HepG2 (cell line): ENCODE data around the gene C18orf54. TPM values are rescaled to one million over a fixed set of nuclear protein-coding genes. Genes with fewer than 3 reads are reported as not detected.

ENCODE experiments used
- ATF2 ChIP-seq: sonication (generic); formaldehyde crosslinking; IDR thresholded peaks from 2 replicates; pipeline ENCODE4 v1.4.0; 2020; ENCODE audit warnings: missing genetic modification reagents
- BHLHE40 ChIP-seq: IDR thresholded peaks from 2 replicates; pipeline ENCODE4 v1.6.1; 2011; ENCODE audit warnings: low read length, improper control_type of control experiment
- CHCHD3 ChIP-seq: sonication (generic); formaldehyde crosslinking; IDR thresholded peaks from 2 replicates; pipeline ENCODE4 v1.8.0; 2022; ENCODE audit warnings: mild to moderate bottlenecking, missing genetic modification reagents, moderate library complexity
- FOXO4 ChIP-seq: sonication (generic); formaldehyde crosslinking; conservative IDR thresholded peaks from 2 replicates; pipeline ENCODE4 v1.8.1; 2023; ENCODE audit warnings: missing genetic modification reagents
- GPBP1L1 ChIP-seq: sonication (generic); formaldehyde crosslinking; IDR thresholded peaks from 2 replicates; pipeline ENCODE4 v1.5.0; 2020; ENCODE audit warnings: mild to moderate bottlenecking, missing genetic modification reagents
- HMGA1 ChIP-seq: sonication (generic); formaldehyde crosslinking; conservative IDR thresholded peaks from 2 replicates; pipeline ENCODE4 v1.4.0; 2020; ENCODE audit warnings: missing genetic modification reagents
- HNF1B ChIP-seq: sonication (generic); formaldehyde crosslinking; IDR thresholded peaks from 2 replicates; pipeline ENCODE4 v1.5.1; 2020; ENCODE audit warnings: mild to moderate bottlenecking, moderate library complexity, missing genetic modification reagents
- MLXIP ChIP-seq: sonication (generic); formaldehyde crosslinking; IDR thresholded peaks from 2 replicates; pipeline ENCODE4 v1.9.0; 2021; ENCODE audit warnings: missing genetic modification reagents, borderline replicate concordance
- NFKBIZ ChIP-seq: IDR thresholded peaks from 2 replicates; pipeline ENCODE4 v1.6.1; 2018; ENCODE audit warnings: missing genetic modification reagents, missing compliant biosample characterization
- ZFP41 ChIP-seq: sonication (generic); formaldehyde crosslinking; IDR thresholded peaks from 2 replicates; pipeline ENCODE4 v1.4.0; 2020; ENCODE audit warnings: mild to moderate bottlenecking, missing genetic modification reagents, borderline replicate concordance
- ZNF296 ChIP-seq: sonication (generic); formaldehyde crosslinking; conservative IDR thresholded peaks from 2 replicates; pipeline ENCODE4 v1.5.0; 2020; ENCODE audit warnings: mild to moderate bottlenecking, missing genetic modification reagents
- ZNF414 ChIP-seq: sonication (generic); formaldehyde crosslinking; IDR thresholded peaks from 2 replicates; pipeline ENCODE4 v1.5.0; 2020; ENCODE audit warnings: missing genetic modification reagents
- ZNF510 ChIP-seq: sonication (generic); formaldehyde crosslinking; IDR thresholded peaks from 2 replicates; pipeline ENCODE4 v1.4.0; 2020; ENCODE audit warnings: low read depth, mild to moderate bottlenecking, missing genetic modification reagents
- ZNF512 ChIP-seq: sonication (generic); formaldehyde crosslinking; IDR thresholded peaks from 2 replicates; pipeline ENCODE4 v1.4.0; 2020; ENCODE audit warnings: mild to moderate bottlenecking, missing genetic modification reagents
- ZNF740 ChIP-seq: sonication (generic); formaldehyde crosslinking; IDR thresholded peaks from 2 replicates; pipeline ENCODE4 v1.4.0; 2020; ENCODE audit warnings: missing genetic modification reagents
- ZNF772 ChIP-seq: sonication (generic); formaldehyde crosslinking; IDR thresholded peaks from 2 replicates; pipeline ENCODE4 v1.5.0; 2020; ENCODE audit warnings: mild to moderate bottlenecking, missing genetic modification reagents
- polyA plus RNA-seq, 8 experiments: library from polyadenylated mRNA; depleted of rRNA in 3 of 8; stranded (reverse) in 7 of 8; unstranded in 1 of 8; fragments of >200 nt; fragmentation: Illumina TruSeq in 4 of 8; extraction: Trizol in 4 of 8; gene quantifications; 2 replicates each; pipeline versions ENCODE4 v1.2.1 to v1.2.3, GENCODE V29; 2011 to 2016; ENCODE audit warnings: low read depth in 4 of 8, missing spikeins in 1 of 8, mixed read lengths in 1 of 8; ENCODE audit not compliant: insufficient read depth in 1 of 8
- total RNA-seq, 5 experiments: library from RNA; depleted of rRNA; stranded (reverse); fragments of >200 nt; fragmentation: Illumina TruSeq; extraction: Trizol; gene quantifications; 2 replicates each; pipeline ENCODE4 v1.2.3, GENCODE V29; 2016; ENCODE audit warnings: low read depth in 1 of 5

The C18orf54 gene
- total and polyA plus RNA-seq, 2 of the 13 experiments (the other 11 are each of a cell fraction or from before 2014, with no cell fraction given) = 1.8 to 2.5 TPM

GRCh38 chr18:54357660-54358494 lies at the start of gene C18orf54, which contains the start of gene STARD6 (continued):
- TF ChIP-seq FOXO4 (CRISPR knock-in tag) = no peak
- no peak for TF ChIP-seq GPBP1L1 (CRISPR knock-in tag)
- no peak for TF ChIP-seq CHCHD3 (CRISPR knock-in tag)
- TF ChIP-seq ZNF512 = no peak
- no peak for TF ChIP-seq HMGA1
- TF ChIP-seq NFKBIZ (CRISPR knock-in tag) = no peak
- no peak for TF ChIP-seq ATF2 (CRISPR knock-in tag)
- no peak for TF ChIP-seq BHLHE40
- TF ChIP-seq HNF1B (CRISPR knock-in tag) = no peak; the same call in 1 of the 2 replicates
- TF ChIP-seq ZNF414 (CRISPR knock-in tag) = 0 out of 2 replicates have a peak, but pooled peaks have one; percentile 60
- no peak for TF ChIP-seq MLXIP
- no peak for TF ChIP-seq ZNF772 (CRISPR knock-in tag)
- no peak for TF ChIP-seq ZFP41 (CRISPR knock-in tag)
- TF ChIP-seq ZNF740 = 0 out of 2 replicates have a peak, but pooled peaks have one; percentile 25
- no peak for TF ChIP-seq ZNF510 (CRISPR knock-in tag)
- no peak for TF ChIP-seq ZNF296 (CRISPR knock-in tag)
